HepG2 (cell line): ENCODE results near the gene CIBAR2. TPM values are rescaled to one million over a fixed set of nuclear protein-coding genes. Genes with fewer than 3 reads are reported as not detected.

ENCODE experiments used
- ATAC-seq: fragments of 200-7000 bp; cut with Tn5 transposase; 3 replicates; pipeline ENCODE4 v1.9.1; 2020; ENCODE audit warnings: mild to moderate bottlenecking, moderate library complexity
- BruUV-seq: library from RNA; stranded (reverse); fragments of 400-500 nt; replicated peaks from 2 replicates; lab custom pipeline; 2021; lab: Mats Ljungman, UMichigan
- CTCF ChIA-PET: fragments of 300-600 bp; formaldehyde crosslinking; extraction: SDS; loops from one replicate; lab custom pipeline; 2021; ENCODE audit warnings: low total read pairs, inconsistent platforms, low intra/inter-chr PET ratio; lab: Yijun Ruan, JAX
- POLR2A ChIA-PET: fragments of 350-600 bp; sonication (Branson Sonifier 250); formaldehyde crosslinking; loops from one replicate; lab custom pipeline; 2020; ENCODE audit warnings: antibody characterized with exemption, inconsistent platforms; lab: Yijun Ruan, JAX
- DNase-seq: peaks from one replicate; pipeline ENCODE4 v3.0.0-alpha.2; 2015; ENCODE audit warnings: low spot score
- FAIRE-seq: peaks from 3 replicates; lab custom pipeline; 2011; peaks lifted over from hg19 to GRCh38; lab: Jason Lieb, UNC
- H2AFZ ChIP-seq: one replicate; pipeline ENCODE4 v1.6.1; 2011; ENCODE audit warnings: low read length, inconsistent platforms
- H3K27ac ChIP-seq: fragments of 300-600 bp; 3 replicates; pipeline ENCODE4 v1.8.0; 2011; ENCODE audit warnings: mixed run types, mild to moderate bottlenecking, mixed read lengths, low read length, inconsistent platforms; ENCODE audit not compliant: insufficient read depth; ENCODE audit errors: extremely low read length
- H3K27me3 ChIP-seq, 2 experiments: fragments of 200-600 bp in 1 of 2; 2 replicates in 1 of 2; 3 replicates in 1 of 2; pipeline versions ENCODE4 v1.6.0 to v1.8.0; 2011; ENCODE audit warnings: low read length in 2 of 2, mild to moderate bottlenecking in 2 of 2, moderate library complexity in 2 of 2, inconsistent platforms in 1 of 2; ENCODE audit not compliant: insufficient read depth in 2 of 2, control insufficient read depth in 1 of 2
- H3K36me3 ChIP-seq, 2 experiments: fragments of 200-600 bp in 1 of 2; replicated peaks in 1 of 2; 2 replicates in 1 of 2; 3 replicates in 1 of 2; pipeline versions ENCODE4 v1.5.1 to v1.8.0; 2011; ENCODE audit warnings: low read length in 2 of 2, inconsistent platforms in 1 of 2; ENCODE audit not compliant: insufficient read depth in 2 of 2, control insufficient read depth in 1 of 2
- H3K4me1 ChIP-seq: 2 replicates; pipeline ENCODE4 v1.5.1; 2012; ENCODE audit warnings: low read length, inconsistent platforms; ENCODE audit not compliant: insufficient read depth
- H3K4me2 ChIP-seq: 2 replicates; pipeline ENCODE4 v1.6.0; 2011; ENCODE audit warnings: low read depth, low read length, inconsistent platforms
- H3K4me3 ChIP-seq, 3 experiments: fragments of 200-600 bp in 1 of 3; sonication (generic), shearing (Covaris generic) in 1 of 3; replicated peaks in 1 of 3; 2 replicates each; pipeline ENCODE4 v1.5.1; 2011 to 2016; ENCODE audit warnings: low read length in 3 of 3, inconsistent platforms in 2 of 3, low read depth in 2 of 3, mild to moderate bottlenecking in 2 of 3, control low read depth in 1 of 3, mixed read lengths in 1 of 3; ENCODE audit not compliant: insufficient read depth in 1 of 3
- H3K79me2 ChIP-seq: one replicate; pipeline ENCODE4 v1.6.1; 2011; ENCODE audit warnings: low read length, inconsistent platforms; ENCODE audit not compliant: insufficient read depth
- H3K9ac ChIP-seq: 2 replicates; pipeline ENCODE4 v1.6.0; 2011; ENCODE audit warnings: mild to moderate bottlenecking, low read depth, low read length, inconsistent platforms; ENCODE audit not compliant: insufficient read depth
- H3K9me3 ChIP-seq: 2 replicates; pipeline ENCODE4 v1.5.1; 2012; ENCODE audit warnings: mild to moderate bottlenecking, low read length
- H4K20me1 ChIP-seq: 2 replicates; pipeline ENCODE4 v1.6.0; 2011; ENCODE audit warnings: inconsistent platforms, mild to moderate bottlenecking, low read length, moderate library complexity; ENCODE audit not compliant: insufficient read depth
- AKAP8 ChIP-seq: sonication (generic); formaldehyde crosslinking; IDR thresholded peaks from 2 replicates; pipeline ENCODE4 v1.5.1; 2020; ENCODE audit warnings: mild to moderate bottlenecking, missing genetic modification reagents
- FOXK2 ChIP-seq: fragments of 450-650 bp; IDR thresholded peaks from 2 replicates; pipeline ENCODE4 v1.6.1; 2016
- JDP2 ChIP-seq: sonication (generic); formaldehyde crosslinking; IDR thresholded peaks from 2 replicates; pipeline ENCODE4 v1.8.1; 2022; ENCODE audit warnings: missing genetic modification reagents, borderline replicate concordance
- PLRG1 ChIP-seq: fragments of 450-650 bp; conservative IDR thresholded peaks from 2 replicates; pipeline ENCODE4 v1.6.1; 2016
- SAFB2 ChIP-seq: sonication (generic); formaldehyde crosslinking; IDR thresholded peaks from 2 replicates; pipeline ENCODE4 v1.5.1; 2020; ENCODE audit warnings: missing genetic modification reagents, low read depth, mild to moderate bottlenecking, borderline replicate concordance
- ZNF687 ChIP-seq: sonication (generic); formaldehyde crosslinking; IDR thresholded peaks from 2 replicates; pipeline ENCODE4 v1.5.1; 2020; ENCODE audit warnings: mild to moderate bottlenecking, missing genetic modification reagents, moderate library complexity
- WGBS: methylation state at CpG from one replicate; pipeline ENCODE4 v1.1.6; 2017; ENCODE audit warnings: low lambda C conversion rate; 5-methylcytosine and 5-hydroxymethylcytosine counted together
- in situ Hi-C: cut with HindIII; loops from 2 replicates; pipeline ENCODE4 v1.10.0; 2017; ENCODE audit warnings: low pct_unique_long_range_greater_than_20kb; ENCODE audit not compliant: extremely low pct_ligation_motif_present
- intact Hi-C: fragments of 100-400 bp; cut with micrococcal nuclease; formaldehyde crosslinking; loops from one replicate; pipeline ENCODE4 v1.10.0; 2022; ENCODE audit not compliant: unreplicated experiment
- polyA plus RNA-seq, 8 experiments: library from polyadenylated mRNA; depleted of rRNA in 3 of 8; stranded (reverse) in 7 of 8; unstranded in 1 of 8; fragments of >200 nt; fragmentation: Illumina TruSeq in 4 of 8; extraction: Trizol in 4 of 8; gene quantifications; 2 replicates each; pipeline versions ENCODE4 v1.2.1 to v1.2.3, GENCODE V29; 2011 to 2016; ENCODE audit warnings: low read depth in 4 of 8, missing spikeins in 1 of 8, mixed read lengths in 1 of 8; ENCODE audit not compliant: insufficient read depth in 1 of 8
- total RNA-seq, 5 experiments: library from RNA; depleted of rRNA; stranded (reverse); fragments of >200 nt; fragmentation: Illumina TruSeq; extraction: Trizol; gene quantifications; 2 replicates each; pipeline ENCODE4 v1.2.3, GENCODE V29; 2016; ENCODE audit warnings: low read depth in 1 of 5

Gene CIBAR2
- total and polyA plus RNA-seq, 2 of the 13 experiments (the other 11 are each of a cell fraction or from before 2014, with no cell fraction given) = not detected

- in situ Hi-C loops = loop anchor here (10.0 kb wide), 1 partner anchor 64 kb away; no protein-coding TSS in a partner anchor
- no peaks in the 10 kb centered on the region for H3K36me3 ChIP-seq
- H3K4me1 ChIP-seq = peaks cover 77% of the 10 kb centered on the region
- 0 out of 2 replicates have a peak, but pooled peaks have one; percentile 22 for TF ChIP-seq SAFB2 (CRISPR knock-in tag)
- TF ChIP-seq JDP2 (CRISPR knock-in tag) = no peak
- TF ChIP-seq ZNF687 = peak; percentile 29; the same call in 1 of the 2 replicates
- 0 out of 2 replicates have a peak, but pooled peaks have one; percentile 59 for TF ChIP-seq AKAP8 (CRISPR knock-in tag)
- no peak for TF ChIP-seq PLRG1
- TF ChIP-seq FOXK2 = no peak
- TF ChIP-seq, all 625 proteins: peak for 3
- no peak overlapping the region for H3K4me3 ChIP-seq
- no peaks in the 10 kb centered on the region for H4K20me1 ChIP-seq
- no peaks in the 10 kb centered on the region for H3K9me3 ChIP-seq
- H3K27ac ChIP-seq = no peak overlapping the region
- peaks cover 4 to 34% of the 10 kb centered on the region in 2 experiments for H3K27me3 ChIP-seq
- no peak for DNase-seq
- H3K4me2 ChIP-seq = no peak overlapping the region
- intact Hi-C loops = no loop called here
- WGBS = 72% methylated on average over 9 of the region's 9 CpGs
- FAIRE-seq = no peak
- CTCF ChIA-PET = no interaction called here
- H3K9ac ChIP-seq = no peak overlapping the region
- no peak overlapping the region for H2AFZ ChIP-seq
- no peaks in the 10 kb centered on the region for H3K79me2 ChIP-seq
- BruUV-seq = no TSS peak
- ATAC-seq = no peak
- POLR2A ChIA-PET = interaction anchor here (2.4 to 2.6 kb wide), 2 partner anchors 9 to 10 kb away, joined by 19 to 20 read pairs; no protein-coding TSS in a partner anchor
Measured at GRCh38 chr16:85150331-85150940, 38.2 kb upstream of the CIBAR2 start.
